ENCODE results near the gene CDK5RAP2.

Gene CDK5RAP2

GRCh38 chr9:120421977-120422376 is 158.0 kb downstream of the CDK5RAP2 start:
- Histone ChIP-seq H3K4me3 (ENCODE audit: low read length, poor library complexity, severe bottlenecking) (no peak overlapping the region), H3K79me2 (ENCODE audit: insufficient read depth, low read length) (0 out of 2 replicates have a peak, but pooled peaks cover 6% of the 10 kb centered on the region), H4K20me1 (ENCODE audit: insufficient read depth, low read length, poor library complexity, severe bottlenecking) (no peaks in the 10 kb centered on the region), H2AFZ (ENCODE audit: low read length) (no peak overlapping the region), H3K4me2 (ENCODE audit: low read depth, low read length, poor library complexity, severe bottlenecking) (no peak overlapping the region), H3K9me2 (replicated peaks; ENCODE audit: low read depth, low read length) (no peaks in the 10 kb centered on the region), H3K27me3 (ENCODE audit: insufficient read depth, low read length, poor library complexity, severe bottlenecking) (no peaks in the 10 kb centered on the region), H3F3A (ENCODE audit: low read depth) (no peaks in the 10 kb centered on the region), H3K36me3 (ENCODE audit: insufficient read depth, low read length) (peaks cover 91% of the 10 kb centered on the region), H3K9ac (ENCODE audit: low read depth, low read length, poor library complexity, severe bottlenecking) (no peak overlapping the region), H3K9me3 (ENCODE audit: insufficient read depth, low read depth, low read length) (no peaks in the 10 kb centered on the region), H3K4me1 (ENCODE audit: insufficient read depth, low read length, poor library complexity, severe bottlenecking) (no peaks in the 10 kb centered on the region)
- TF ChIP-seq CTCF (conservative IDR thresholded peaks at IDR 0.05; ENCODE audit: low read length) (no peak), EZH2phosphoT487 (IDR thresholded peaks at IDR 0.05; ENCODE audit: borderline replicate concordance) (no peak)

GRCh38 chr9:120418315-120418714 is 161.7 kb downstream of the CDK5RAP2 start:
- no peaks in the 10 kb centered on the region for H3K4me1 ChIP-seq (ENCODE audit: insufficient read depth, low read length, poor library complexity, severe bottlenecking)
- no peaks in the 10 kb centered on the region for H3K79me2 ChIP-seq (ENCODE audit: insufficient read depth, low read length)
- TF ChIP-seq CTCF (conservative IDR thresholded peaks at IDR 0.05; ENCODE audit: low read length), result no peak
- no peak for TF ChIP-seq EZH2phosphoT487 (IDR thresholded peaks at IDR 0.05; ENCODE audit: borderline replicate concordance)
- no peak overlapping the region for H2AFZ ChIP-seq (ENCODE audit: low read length)
- H3K9me2 ChIP-seq (replicated peaks; ENCODE audit: low read depth, low read length), result no peaks in the 10 kb centered on the region
- H3K4me3 ChIP-seq (ENCODE audit: low read length, poor library complexity, severe bottlenecking), result no peak overlapping the region
- H3K36me3 ChIP-seq (ENCODE audit: insufficient read depth, low read length), result peaks cover 79% of the 10 kb centered on the region
- no peak overlapping the region for H3K4me2 ChIP-seq (ENCODE audit: low read depth, low read length, poor library complexity, severe bottlenecking)
- no peaks in the 10 kb centered on the region for H3K9me3 ChIP-seq (ENCODE audit: insufficient read depth, low read depth, low read length)
- no peaks in the 10 kb centered on the region for H3F3A ChIP-seq (ENCODE audit: low read depth)
- no peak overlapping the region for H3K9ac ChIP-seq (ENCODE audit: low read depth, low read length, poor library complexity, severe bottlenecking)
- H4K20me1 ChIP-seq (ENCODE audit: insufficient read depth, low read length, poor library complexity, severe bottlenecking), result no peaks in the 10 kb centered on the region
- H3K27me3 ChIP-seq (ENCODE audit: insufficient read depth, low read length, poor library complexity, severe bottlenecking), result no peaks in the 10 kb centered on the region

GRCh38 chr9:120416781-120417427 is 163.1 kb downstream of the CDK5RAP2 start:
- Histone ChIP-seq H2AFZ (ENCODE audit: low read length) (no peak overlapping the region), H3K9me2 (replicated peaks; ENCODE audit: low read depth, low read length) (no peaks in the 10 kb centered on the region), H3K4me2 (ENCODE audit: low read depth, low read length, poor library complexity, severe bottlenecking) (no peak overlapping the region), H3F3A (ENCODE audit: low read depth) (no peaks in the 10 kb centered on the region), H3K4me3 (ENCODE audit: low read length, poor library complexity, severe bottlenecking) (no peak overlapping the region), H3K79me2 (ENCODE audit: insufficient read depth, low read length) (no peaks in the 10 kb centered on the region), H3K27me3 (ENCODE audit: insufficient read depth, low read length, poor library complexity, severe bottlenecking) (no peaks in the 10 kb centered on the region), H3K9ac (ENCODE audit: low read depth, low read length, poor library complexity, severe bottlenecking) (no peak overlapping the region), H3K9me3 (ENCODE audit: insufficient read depth, low read depth, low read length) (no peaks in the 10 kb centered on the region), H3K4me1 (ENCODE audit: insufficient read depth, low read length, poor library complexity, severe bottlenecking) (no peaks in the 10 kb centered on the region), H3K36me3 (ENCODE audit: insufficient read depth, low read length) (peaks cover 81% of the 10 kb centered on the region), H4K20me1 (ENCODE audit: insufficient read depth, low read length, poor library complexity, severe bottlenecking) (no peaks in the 10 kb centered on the region)
- TF ChIP-seq EZH2phosphoT487 (IDR thresholded peaks at IDR 0.05; ENCODE audit: borderline replicate concordance), result no peak
- no peak for TF ChIP-seq CTCF (conservative IDR thresholded peaks at IDR 0.05; ENCODE audit: low read length)
